RCC 7860 (cell line): ENCODE data around the gene CREG2.
A peak's percentile ranks its signal among the peaks of the same experiment; 100 is the strongest.

Experiments used
- DNase-seq: peaks from one replicate; pipeline ENCODE4 v3.0.0-alpha.2; 2015; ENCODE audit warnings: low spot score
- FAIRE-seq: peaks from 2 replicates; lab custom pipeline; 2012; peaks lifted over from hg19 to GRCh38; lab: Jason Lieb, UNC

CREG2 gene

GRCh38 chr2:101310834-101311695 lies 76.2 kb downstream of the CREG2 start:
- DNase-seq (no peak), FAIRE-seq (no peak)

- DNase-seq: no peak
- FAIRE-seq: no peak
Observed at GRCh38 chr2:101310090-101310833, 77.0 kb downstream of the CREG2 start.

- no peak for FAIRE-seq
- peak; percentile 81 for DNase-seq
Observed at GRCh38 chr2:101308432-101309210, 78.7 kb downstream of the CREG2 start, which contains the start of gene RNF149. Gene RNF149, minus strand, starts transcription at chr2:101308701. Its CDS starts 113 bp downstream, at chr2:101308588.

DNA sequence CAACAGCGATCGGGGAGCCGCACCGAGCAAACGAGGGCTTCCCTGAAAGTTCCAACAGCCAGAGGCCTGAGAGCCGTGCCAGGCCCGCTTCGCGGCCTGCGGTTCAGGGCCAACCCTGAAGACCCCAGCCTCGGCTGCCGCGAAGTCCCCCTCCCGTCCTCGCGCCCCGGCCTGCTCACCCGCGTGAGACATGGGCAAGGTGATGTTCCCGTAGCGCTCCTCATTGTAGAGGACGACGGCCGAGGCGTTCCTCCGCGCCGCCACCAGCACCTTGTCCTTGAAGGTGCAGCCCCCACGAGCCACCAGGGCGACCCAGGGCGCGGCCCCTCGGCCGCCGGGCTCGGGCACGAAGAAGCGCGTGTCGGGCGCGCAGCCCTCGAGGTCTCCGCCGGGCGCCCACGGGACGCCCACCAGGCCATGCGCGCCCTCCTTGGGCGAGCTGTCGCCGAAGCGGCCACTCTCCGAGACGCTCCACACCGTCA lies 79.3 kb downstream of the CREG2 start:
- DNase-seq (no peak), FAIRE-seq (no peak)

- no peak for DNase-seq
Observed at GRCh38 chr2:101307503-101307902, 79.8 kb downstream of the CREG2 start.

DNA sequence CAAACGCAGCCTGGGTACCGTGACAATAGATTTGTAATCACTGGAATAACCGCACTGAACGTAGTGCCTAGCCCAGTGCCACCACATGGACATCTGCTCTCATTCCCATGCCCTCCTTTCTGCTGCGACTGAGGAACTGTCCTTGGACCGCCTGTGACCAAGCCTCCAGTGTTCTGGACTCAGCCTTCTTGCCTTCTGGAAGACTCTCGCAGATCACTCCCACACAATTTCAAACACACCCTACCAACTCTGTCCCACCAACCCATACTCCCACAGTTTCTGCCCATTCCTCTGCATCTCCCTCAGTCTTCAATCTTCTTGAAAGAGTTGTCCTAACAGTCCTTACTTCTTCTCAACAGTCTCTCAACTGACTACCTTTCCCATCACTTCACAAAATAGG lies 80.9 kb downstream of the CREG2 start:
- DNase-seq (no peak), FAIRE-seq (no peak)

More at GRCh38 chr2:101307503-101307902, 79.8 kb downstream of the CREG2 start:
- FAIRE-seq: no peak

GRCh38 chr2:101305492-101306078 lies 81.7 kb downstream of the CREG2 start:
- FAIRE-seq (peak; percentile 49), DNase-seq (peak; percentile 58)

- FAIRE-seq (no peak), DNase-seq (no peak)
Observed at GRCh38 chr2:101305035-101305434, 82.3 kb downstream of the CREG2 start.

GRCh38 chr2:101303688-101304087 lies 83.6 kb downstream of the CREG2 start:
- DNase-seq (no peak), FAIRE-seq (no peak)

DNA sequence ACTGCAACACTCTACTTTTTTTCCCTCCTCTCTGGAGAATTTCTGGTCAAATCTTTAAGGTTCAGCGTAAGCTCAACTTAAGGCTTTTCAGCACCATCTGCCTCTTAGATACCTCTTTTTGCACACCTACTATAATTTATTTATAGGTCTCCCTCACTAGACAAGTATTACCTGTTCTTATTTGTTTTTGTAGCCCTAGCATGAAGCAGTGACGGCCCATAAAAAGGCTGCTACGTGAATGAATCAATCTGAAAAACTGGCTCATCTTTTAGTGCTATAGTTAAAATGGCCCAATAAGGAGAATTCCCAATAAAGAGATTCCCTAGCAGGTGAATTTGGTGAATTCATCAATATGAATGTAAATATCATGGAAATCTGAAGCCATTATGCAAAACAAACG lies 85.3 kb downstream of the CREG2 start:
- DNase-seq (no peak), FAIRE-seq (no peak)

GRCh38 chr2:101300836-101301235 lies 86.5 kb downstream of the CREG2 start:
- DNase-seq (no peak), FAIRE-seq (no peak)

DNA sequence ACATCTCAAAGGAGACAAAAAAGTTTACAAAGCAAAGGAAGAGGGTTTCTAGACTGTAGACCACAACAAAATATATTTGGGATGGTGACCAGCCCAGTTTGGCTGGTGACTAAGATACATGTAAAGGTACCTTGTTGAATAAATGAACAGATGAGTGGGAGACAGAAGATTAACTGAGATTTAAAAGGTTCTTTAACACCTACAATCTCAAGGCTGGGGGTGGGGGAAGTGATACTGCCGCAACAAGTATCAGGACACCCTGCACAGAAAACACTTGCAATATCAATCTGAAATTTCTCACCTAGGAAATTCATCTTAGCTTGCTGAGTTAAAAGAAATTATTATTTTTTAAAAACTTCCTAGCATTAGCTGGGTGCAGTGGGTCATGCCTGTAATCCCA lies 87.1 kb downstream of the CREG2 start:
- no peak for FAIRE-seq

DNA sequence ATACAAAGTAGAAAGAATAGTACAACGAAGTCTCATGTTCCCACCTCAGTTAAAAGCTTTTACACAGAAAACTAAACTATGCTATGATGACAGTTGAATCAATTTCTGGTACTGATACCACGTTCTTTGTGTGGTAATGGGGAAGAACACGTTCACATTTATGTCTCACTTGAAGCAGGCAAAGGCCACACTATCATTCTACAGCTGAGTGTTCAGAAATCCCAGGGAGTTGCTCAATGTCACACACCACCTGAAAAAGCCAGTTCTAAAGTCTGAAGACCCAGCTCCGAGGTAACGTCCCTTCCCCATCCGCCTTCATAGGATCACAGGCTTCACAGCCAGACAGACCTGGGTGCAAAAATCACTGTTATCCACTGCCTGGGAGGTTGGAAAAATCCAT lies 87.7 kb downstream of the CREG2 start:
- DNase-seq (no peak), FAIRE-seq (no peak)

More for the DNA sequence above, 87.1 kb downstream of the CREG2 start:
- no peak for DNase-seq

- FAIRE-seq (no peak), DNase-seq (no peak)
Observed at GRCh38 chr2:101297383-101297782, 89.9 kb downstream of the CREG2 start.

DNA sequence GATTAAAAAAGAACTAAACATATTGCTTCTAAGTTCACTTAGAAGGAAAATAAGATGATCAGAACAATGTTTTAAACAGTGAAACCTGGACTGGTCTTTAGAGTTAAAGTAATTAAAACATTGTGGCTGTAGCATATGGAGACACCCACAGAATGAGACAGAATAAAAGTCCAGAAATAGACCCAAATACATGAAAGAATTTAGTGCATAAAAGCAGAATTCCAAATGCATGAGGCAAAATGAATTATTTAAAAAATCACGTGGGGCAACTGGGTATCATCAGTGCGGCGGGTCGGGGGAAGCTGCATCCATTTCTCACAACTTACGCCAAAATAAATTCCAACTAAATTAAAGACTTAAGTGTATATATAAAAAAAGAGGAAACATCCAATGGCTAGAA lies 90.9 kb downstream of the CREG2 start:
- DNase-seq: no peak
- FAIRE-seq: no peak

- no peak for FAIRE-seq
- DNase-seq: no peak
Observed at GRCh38 chr2:101295895-101296294, 91.4 kb downstream of the CREG2 start.
